GM23338 (cell line): ENCODE results near the gene GRAMD1B.

Experiments
- CREB1 ChIP-seq: fragments of 250-450 bp; sonication (Bioruptor Pico); IDR thresholded peaks from 2 replicates; pipeline ENCODE4 v1.5.0; 2020; ENCODE audit warnings: low read depth, mild to moderate bottlenecking, moderate library complexity
- CTCF ChIP-seq, 2 experiments: fragments of 200-600 bp in 1 of 2; sonication (generic) in 1 of 2; conservative IDR thresholded peaks; 2 replicates each; pipeline versions ENCODE4 v1.5.1 to v1.6.1; 2016 to 2017; ENCODE audit warnings: antibody characterized with exemption in 2 of 2, low read depth in 2 of 2, mild to moderate bottlenecking in 2 of 2, moderate library complexity in 1 of 2
- ETS1 ChIP-seq: IDR thresholded peaks from 2 replicates; pipeline ENCODE4 v1.6.1; 2016; ENCODE audit warnings: antibody characterized with exemption
- EZH2 ChIP-seq: fragments of 200-600 bp; sonication (generic); IDR thresholded peaks from one replicate; pipeline ENCODE4 v1.8.0; 2017; ENCODE audit warnings: antibody characterized with exemption, mild to moderate bottlenecking, low read depth; ENCODE audit not compliant: unreplicated experiment
- EZH2phosphoT487 ChIP-seq: fragments of 200-600 bp; sonication (generic); IDR thresholded peaks from one replicate; pipeline ENCODE4 v1.8.1; 2018; ENCODE audit warnings: antibody characterized with exemption; ENCODE audit not compliant: unreplicated experiment
- NANOG ChIP-seq: IDR thresholded peaks from 2 replicates; pipeline ENCODE4 v1.6.1; 2016; ENCODE audit warnings: antibody characterized with exemption, borderline replicate concordance
- POLR2AphosphoS5 ChIP-seq: IDR thresholded peaks from 2 replicates; pipeline ENCODE4 v1.6.1; 2016; ENCODE audit warnings: antibody characterized with exemption, low read depth
- REST ChIP-seq: IDR thresholded peaks from one replicate; pipeline ENCODE4 v1.6.1; 2018; ENCODE audit warnings: antibody characterized with exemption; ENCODE audit not compliant: unreplicated experiment
- STAT1 ChIP-seq: IDR thresholded peaks from one replicate; pipeline ENCODE4 v1.6.1; 2016; ENCODE audit warnings: antibody characterized with exemption; ENCODE audit not compliant: unreplicated experiment
- ZNF114 ChIP-seq: fragments of 250-450 bp; sonication (Bioruptor Pico); IDR thresholded peaks from 2 replicates; pipeline ENCODE4 v1.5.0; 2020; ENCODE audit warnings: mild to moderate bottlenecking, moderate library complexity
- ZNF331 ChIP-seq: fragments of 250-450 bp; sonication (Bioruptor Pico); IDR thresholded peaks from 2 replicates; pipeline ENCODE4 v1.5.0; 2020; ENCODE audit warnings: low read depth, mild to moderate bottlenecking, moderate library complexity

- TF ChIP-seq CTCF (conservative IDR thresholded peaks at IDR 0.05; ENCODE audit: low read depth in 2 of 2): no peak
- TF ChIP-seq REST: no peak
- no peak for TF ChIP-seq ETS1
- no peak for TF ChIP-seq POLR2AphosphoS5
- no peak for TF ChIP-seq EZH2
- no peak for TF ChIP-seq CREB1 (CRISPR knock-in tag)
- no peak for TF ChIP-seq ZNF114 (CRISPR knock-in tag)
- TF ChIP-seq EZH2phosphoT487: no peak
- no peak for TF ChIP-seq NANOG
- no peak for TF ChIP-seq STAT1
- TF ChIP-seq ZNF331 (CRISPR knock-in tag): no peak
Observed at GRCh38 chr11:123650901-123651300, 220.8 kb downstream of the GRAMD1B start.
